ENCODE measurements around the gene LMNA. TPM values are rescaled to one million over a fixed set of nuclear protein-coding genes. Genes with fewer than 3 reads are reported as not detected.

Gene LMNA
- total RNA-seq, 1 experiment from 2014 or later = 846 TPM

DNA sequence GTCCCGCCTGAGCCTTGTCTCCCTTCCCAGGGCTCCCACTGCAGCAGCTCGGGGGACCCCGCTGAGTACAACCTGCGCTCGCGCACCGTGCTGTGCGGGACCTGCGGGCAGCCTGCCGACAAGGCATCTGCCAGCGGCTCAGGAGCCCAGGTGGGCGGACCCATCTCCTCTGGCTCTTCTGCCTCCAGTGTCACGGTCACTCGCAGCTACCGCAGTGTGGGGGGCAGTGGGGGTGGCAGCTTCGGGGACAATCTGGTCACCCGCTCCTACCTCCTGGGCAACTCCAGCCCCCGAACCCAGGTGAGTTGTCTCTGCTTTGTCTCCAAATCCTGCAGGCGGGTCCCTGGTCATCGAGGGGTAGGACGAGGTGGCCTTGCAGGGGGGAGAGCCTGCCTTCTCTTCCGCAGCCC, 24.0 kb downstream of the LMNA start:
- DNase-seq (ENCODE audit: low read depth) = no peak

DNA sequence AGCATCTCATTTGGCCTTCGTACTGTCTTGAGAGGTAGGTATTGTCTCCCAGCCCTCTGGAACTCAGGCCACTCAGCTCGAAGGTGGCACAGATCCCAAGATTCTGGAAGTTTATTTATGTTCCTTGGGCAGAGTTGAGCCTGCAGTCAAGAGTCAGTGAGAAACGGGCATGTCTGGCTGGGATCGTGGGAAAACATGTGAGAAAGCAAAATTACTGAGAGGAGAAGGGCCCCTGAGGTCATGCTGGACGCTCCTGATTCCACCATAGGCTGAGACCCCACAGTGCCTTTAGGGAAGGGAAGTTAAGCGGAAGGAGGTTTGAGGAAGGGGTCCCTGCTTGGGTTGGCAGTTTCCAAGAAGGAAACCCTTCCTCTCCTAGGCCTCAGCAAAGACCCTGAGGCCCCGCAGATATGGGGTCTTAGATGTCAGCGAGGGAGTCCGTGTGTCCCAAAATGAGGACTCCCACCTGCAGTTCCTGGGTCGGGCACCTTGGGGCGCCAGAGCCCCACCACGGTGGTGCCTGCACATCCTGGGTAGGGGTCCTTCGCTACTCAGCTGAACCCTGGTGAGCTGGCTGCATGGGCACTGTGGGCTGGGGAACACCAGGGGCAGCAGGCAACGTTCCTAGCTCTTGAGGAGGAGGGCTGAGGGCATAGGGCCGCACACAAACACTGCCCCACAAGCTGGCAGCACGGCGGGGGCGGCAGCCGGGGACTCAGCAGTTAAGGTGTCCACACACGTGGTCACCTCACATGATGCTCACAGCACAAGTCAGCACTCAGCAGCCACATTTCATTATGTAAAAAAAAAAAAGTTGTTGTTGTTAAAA, 26.6 kb downstream of the LMNA start:
- no peak for DNase-seq (ENCODE audit: low read depth)

- no peak for DNase-seq (ENCODE audit: low read depth)
Observed at GRCh38 chr1:156143765-156144489, 29.4 kb downstream of the LMNA start.

DNA sequence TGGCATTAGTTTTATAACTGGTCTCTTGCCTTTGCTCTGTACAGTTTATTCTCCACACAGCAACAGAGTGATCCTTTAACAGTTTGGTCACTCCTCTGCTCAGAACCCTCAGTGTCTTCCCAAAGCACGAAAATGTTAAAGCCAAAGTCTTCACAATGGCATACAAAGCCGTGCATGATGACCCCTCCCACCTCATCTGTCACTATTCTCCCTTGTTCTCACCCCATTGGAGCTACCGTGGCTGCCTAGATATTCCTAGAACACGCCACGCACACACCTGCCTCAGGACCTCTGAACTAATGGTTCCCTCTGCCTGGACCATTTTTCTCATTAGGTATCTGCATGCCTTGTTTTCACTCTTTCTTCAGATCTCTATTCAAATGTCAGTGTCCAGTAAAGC, 30.2 kb downstream of the LMNA start:
- no peak for DNase-seq (ENCODE audit: low read depth)

DNA sequence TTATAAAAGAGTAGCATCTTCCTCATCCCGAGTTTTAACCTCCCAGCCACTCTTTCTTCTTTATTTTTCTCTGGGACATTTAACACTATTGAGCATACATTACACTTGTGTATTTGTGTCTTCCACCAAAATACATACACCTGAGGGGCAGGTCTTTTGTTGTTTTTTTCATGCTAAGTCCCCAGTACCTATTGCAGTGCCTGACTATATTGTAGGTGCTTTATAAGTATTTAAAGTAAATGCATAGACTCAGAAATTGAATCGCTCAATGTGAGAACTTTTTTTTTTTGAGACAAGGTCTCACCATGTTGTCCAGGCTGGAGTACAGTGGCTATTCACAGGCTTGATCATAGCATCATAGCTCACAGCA, 31.1 kb downstream of the LMNA start:
- no peak for DNase-seq (ENCODE audit: low read depth)

GRCh38 chr1:156146020-156146768, 31.7 kb downstream of the LMNA start:
- DNase-seq (ENCODE audit: low read depth) = peak; percentile 96

DNA sequence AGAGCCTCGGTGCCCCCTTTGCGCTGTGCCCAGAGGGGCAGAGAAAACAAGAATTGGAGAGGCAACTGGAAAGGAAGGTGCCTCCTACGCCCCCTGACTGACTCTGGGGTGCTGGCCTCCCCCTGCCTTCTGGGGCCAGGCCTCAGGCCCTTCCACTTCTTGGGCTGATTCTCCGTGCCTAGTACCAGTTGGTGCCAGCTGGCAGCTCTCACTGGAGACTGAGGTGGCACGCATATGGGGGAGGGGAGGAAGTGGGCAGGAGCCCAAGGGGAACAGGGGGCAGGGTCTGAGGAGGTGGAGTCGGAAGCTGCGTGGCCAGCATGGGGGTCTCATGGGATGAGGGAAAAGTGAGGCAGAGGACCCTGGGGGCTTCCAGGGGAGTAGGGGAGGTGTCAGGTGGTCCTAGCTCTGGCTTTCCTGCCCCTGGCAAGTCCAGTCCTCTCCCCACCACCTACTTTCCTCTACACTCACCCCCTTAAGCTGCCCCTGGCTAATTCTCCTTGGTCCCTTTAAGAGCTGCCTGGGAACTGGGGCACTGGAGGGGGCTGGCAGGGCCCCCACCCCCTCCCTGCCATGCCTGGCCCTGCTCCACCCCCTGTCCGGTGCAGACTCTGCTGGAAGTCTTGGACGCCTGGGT, 32.4 kb downstream of the LMNA start:
- DNase-seq (ENCODE audit: low read depth) = no peak

DNA sequence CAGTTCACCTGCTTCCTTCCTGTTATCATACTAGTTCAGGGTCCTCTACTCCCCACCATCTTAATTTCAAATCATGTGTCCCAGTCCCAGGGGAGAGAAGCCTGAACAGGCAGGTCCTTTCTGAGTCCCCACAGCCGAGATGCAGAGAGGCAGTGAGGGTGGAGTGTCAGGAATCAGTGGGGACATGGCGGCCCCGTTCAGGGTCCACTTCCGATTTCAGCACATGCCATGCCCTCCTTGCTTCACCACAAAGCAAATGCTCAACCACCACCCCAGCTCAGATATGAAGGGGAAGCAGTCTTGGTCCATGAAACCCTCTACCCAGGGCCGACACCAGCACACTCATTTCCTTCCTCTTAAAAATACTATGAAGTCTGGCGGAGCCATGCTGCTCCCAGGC, 33.7 kb downstream of the LMNA start:
- no peak for DNase-seq (ENCODE audit: low read depth)

DNA sequence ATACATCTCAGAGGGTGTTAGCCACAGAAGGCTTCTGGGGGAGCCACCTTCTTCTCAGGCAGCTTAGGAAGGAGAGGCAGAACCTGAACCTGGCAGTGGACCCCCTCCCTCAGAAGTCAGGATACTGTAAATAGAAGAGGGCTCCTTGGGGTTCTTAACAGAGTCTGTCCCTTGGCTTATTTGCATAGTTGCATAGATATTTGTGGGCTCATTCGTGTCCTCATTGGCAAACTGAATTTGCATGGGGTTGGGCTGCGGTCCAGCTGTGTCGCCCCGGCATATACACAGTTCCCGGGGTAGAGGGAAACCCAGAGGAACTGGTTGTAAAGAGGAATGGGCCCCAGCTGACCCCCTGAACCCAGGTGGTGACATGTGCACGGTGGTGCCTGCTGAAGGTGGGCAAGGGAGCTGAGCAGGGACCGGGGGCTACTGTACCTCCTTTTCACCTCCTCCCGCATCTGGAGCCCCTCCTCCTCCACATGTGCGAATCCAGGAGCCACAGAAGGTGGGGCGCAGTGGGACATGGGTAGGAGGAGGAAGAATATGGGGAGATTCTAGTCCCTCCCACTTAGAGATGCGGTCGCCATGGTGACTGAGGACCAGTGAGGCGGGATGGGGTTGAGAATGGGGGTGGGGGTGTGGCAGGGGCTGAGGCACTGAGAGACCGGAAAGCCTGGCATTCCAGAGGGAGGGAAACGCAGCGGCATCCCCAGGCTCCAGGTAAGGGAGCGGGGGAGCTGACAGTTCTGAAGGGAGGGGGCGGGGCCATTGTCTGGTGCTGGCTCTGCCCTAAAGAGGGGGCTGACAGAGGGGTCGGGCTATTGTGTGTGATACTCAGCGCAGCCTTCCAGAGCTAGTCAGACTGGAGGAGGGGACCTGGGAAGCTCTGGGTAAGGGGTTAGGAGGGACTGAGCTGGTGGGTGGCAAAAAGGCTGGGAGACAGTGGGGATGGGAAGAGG, 35.1 kb downstream of the LMNA start:
- no peak for DNase-seq (ENCODE audit: low read depth)

DNA sequence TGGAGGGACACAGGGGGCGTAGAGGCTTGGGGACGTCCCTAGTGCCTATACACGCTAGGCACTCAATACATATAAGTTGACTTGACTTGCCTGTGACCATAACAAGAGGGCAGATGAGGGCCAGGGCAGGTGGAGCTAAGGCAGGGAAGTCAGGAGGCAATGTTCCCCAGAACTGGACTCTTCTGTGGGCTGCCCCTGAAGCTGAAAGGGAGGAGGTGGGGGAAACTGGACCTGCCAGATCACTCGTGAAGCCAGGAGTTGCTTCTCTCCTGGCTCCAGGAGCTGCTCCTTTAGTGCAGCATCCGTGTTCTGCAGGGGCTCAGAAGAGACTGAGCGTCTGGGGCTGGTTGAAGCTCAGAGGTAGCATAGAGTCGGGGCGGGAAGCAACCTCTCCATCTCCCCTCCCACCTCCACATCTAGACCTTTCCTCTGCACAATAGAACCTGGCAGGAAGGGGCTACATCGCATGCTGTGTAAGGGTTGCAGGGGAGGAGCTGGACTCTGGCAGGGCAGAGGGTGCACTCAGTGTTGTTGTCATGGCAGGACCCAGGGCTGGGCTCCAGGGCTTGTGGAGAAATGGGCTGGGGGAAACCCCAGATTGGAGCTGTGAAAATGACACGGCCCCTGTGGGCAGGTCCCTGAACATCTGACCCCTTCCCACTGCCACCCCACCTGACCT, 36.0 kb downstream of the LMNA start:
- no peak for DNase-seq (ENCODE audit: low read depth)

GRCh38 chr1:156151093-156151688, 36.7 kb downstream of the LMNA start:
- peak; percentile 70 for DNase-seq (ENCODE audit: low read depth)

DNA sequence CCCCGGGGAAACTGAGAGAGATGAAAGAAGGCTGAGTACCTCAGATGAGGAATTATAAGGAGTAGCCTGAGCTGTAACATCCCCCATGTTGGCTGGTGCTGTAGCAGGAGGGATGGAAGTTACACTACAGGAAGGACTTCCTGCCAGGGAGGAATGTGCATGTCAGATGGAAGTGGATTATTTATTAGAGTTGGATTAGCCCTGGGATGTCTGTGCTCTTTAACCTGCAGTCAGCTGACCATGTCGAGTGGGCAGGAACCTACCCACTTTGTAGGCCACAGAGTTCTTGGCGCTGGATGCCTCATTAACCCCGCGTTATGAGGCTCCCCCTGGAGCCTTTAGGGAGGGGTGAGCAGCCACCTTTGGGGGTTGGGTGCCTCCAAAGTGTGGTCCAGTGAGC, 38.1 kb downstream of the LMNA start:
- DNase-seq (ENCODE audit: low read depth) = no peak

- DNase-seq (ENCODE audit: low read depth) = no peak
Observed at GRCh38 chr1:156153362-156153761, 38.9 kb downstream of the LMNA start, which contains the start of gene SEMA4A. TSS of gene SEMA4A (plus strand) at chr1:156153585. CDS start at chr1:156154579, 994 bp downstream.

DNA sequence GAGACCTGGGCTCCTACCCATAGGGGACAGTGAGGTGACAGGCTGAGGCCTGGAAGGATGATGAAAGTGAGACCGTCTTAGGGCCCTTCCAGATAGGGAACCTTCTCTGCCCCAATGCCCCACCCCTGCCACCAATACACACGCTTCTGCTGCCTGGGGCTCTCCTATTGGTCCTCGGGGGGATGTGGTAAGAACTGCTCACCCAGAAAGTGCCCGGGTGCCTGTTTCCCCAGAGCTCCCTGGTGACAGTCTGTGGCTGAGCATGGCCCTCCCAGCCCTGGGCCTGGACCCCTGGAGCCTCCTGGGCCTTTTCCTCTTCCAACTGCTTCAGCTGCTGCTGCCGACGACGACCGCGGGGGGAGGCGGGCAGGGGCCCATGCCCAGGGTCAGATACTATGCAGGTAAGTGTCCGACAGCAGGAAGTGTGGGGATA, 39.8 kb downstream of the LMNA start:
- DNase-seq (ENCODE audit: low read depth) = no peak

DNA sequence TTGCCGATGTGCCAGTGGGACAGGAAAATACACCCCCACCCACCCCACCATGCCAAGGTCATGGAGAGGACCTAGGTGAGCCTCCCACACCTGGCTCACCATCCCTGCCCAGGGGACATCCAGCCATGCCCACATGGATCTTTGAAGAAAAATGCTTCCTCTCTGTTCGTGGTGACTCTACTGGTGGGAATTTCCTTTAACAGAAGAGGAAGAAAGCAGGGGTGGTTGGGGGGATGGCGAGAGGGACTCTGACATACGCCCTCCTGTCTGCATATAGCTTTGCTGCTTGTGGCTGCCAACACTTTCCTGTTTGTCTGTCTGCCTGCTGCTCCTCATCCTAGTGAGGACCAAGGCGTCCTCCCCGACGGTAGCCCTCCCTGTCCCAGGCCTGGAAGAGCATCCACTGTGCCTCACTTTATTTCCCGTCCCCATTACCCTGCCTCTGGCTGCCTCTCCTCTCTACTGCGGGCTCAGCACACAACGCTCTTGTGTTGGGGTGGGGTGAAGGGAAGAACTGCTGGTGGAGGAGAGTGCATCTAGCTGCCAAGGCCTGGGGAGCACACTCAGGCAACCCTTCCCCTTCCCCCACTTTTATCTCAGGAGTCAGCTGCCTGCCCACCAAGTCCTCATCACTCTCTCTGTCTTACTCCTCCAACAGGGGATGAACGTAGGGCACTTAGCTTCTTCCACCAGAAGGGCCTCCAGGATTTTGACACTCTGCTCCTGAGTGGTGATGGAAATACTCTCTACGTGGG, 41.4 kb downstream of the LMNA start:
- no peak for DNase-seq (ENCODE audit: low read depth)

GRCh38 chr1:156157506-156157905, 43.0 kb downstream of the LMNA start:
- no peak for DNase-seq (ENCODE audit: low read depth)

- no peak for DNase-seq (ENCODE audit: low read depth)
Observed at GRCh38 chr1:156157966-156158365, 43.5 kb downstream of the LMNA start.

DNA sequence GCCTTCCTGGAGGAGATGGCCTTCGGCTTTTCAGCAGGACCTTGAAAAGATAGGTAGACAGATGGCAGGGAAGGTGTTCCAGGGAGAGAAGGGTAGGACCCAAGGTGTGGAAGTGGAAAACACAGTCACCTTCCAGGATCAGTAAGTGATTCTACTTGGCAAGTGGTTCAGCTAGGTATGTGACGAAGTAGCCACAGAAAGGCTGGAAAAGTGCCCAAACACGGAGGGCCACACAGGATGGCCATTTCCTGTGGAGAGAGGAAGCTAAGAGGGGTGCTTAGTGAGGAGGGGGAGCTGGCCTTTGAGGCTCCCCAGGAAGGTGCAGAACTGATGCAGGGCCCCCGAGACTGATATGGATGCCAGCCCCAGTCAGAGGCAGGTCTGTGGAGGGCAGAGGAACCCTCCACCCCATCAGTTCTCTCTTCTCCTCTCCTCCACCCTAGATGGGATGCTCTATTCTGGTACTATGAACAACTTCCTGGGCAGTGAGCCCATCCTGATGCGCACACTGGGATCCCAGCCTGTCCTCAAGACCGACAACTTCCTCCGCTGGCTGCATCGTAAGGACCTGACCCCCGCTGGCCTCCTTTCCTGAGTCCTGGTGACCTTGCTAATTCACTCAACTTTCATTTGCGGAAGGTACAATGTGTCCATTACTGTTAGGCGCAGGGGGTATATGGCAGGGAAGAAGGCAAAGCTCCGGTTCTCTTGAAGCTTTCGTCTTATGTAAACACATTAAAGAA, 45.7 kb downstream of the LMNA start:
- DNase-seq (ENCODE audit: low read depth) = no peak

Data from HT1080 (cell line).